Panc1 (cell line): ENCODE data around the gene ADGRB3.

Source experiments
- POLR2AphosphoS5 ChIP-seq: IDR thresholded peaks from 2 replicates; pipeline ENCODE4 v1.6.1; 2012; ENCODE audit warnings: mild to moderate bottlenecking, low read depth, low read length, moderate library complexity
- SIN3A ChIP-seq: IDR thresholded peaks from 2 replicates; pipeline ENCODE4 v1.6.1; 2012; ENCODE audit warnings: low read depth, mild to moderate bottlenecking, low read length, moderate library complexity, borderline replicate concordance; ENCODE audit not compliant: insufficient read depth
- TCF7L2 ChIP-seq: IDR thresholded peaks from 2 replicates; pipeline ENCODE4 v1.6.1; 2011; ENCODE audit warnings: mild to moderate bottlenecking, low read depth, low read length, inconsistent platforms
- TF ChIP-seq, protein P1 (sequence below): fragments of 450-650 bp; IDR thresholded peaks from 2 replicates; pipeline ENCODE4 v1.5.1; 2017; ENCODE audit warnings: mild to moderate bottlenecking
- TF ChIP-seq, protein P2 (sequence below), 2 experiments: IDR thresholded peaks; 2 replicates each; pipeline ENCODE4 v1.6.1; 2011 to 2012; ENCODE audit warnings: low read depth in 2 of 2, control low read depth in 1 of 2, low read length in 1 of 2, mild to moderate bottlenecking in 1 of 2, moderate library complexity in 1 of 2; ENCODE audit not compliant: insufficient read depth in 1 of 2

DNA sequence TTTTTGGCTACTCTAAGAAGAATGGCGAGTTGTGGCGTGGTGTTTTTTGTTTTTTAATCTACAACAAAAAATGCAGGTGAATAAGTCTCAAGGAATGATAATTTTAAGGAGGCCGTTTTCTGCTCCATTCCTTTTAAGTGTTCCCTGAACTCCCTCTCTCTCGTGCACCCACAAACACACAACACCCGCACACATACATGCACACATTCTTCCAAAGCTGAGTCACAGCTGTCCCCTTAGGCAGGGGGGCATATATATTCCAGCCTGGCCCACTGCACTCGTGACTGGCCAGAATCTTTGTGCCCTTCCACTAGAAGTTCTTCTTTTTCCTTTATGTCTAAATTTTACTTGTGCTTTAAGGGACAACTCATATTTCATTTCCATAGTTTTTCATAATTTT lies 756.0 kb downstream of the ADGRB3 start:
- TF ChIP-seq, protein P1, sequence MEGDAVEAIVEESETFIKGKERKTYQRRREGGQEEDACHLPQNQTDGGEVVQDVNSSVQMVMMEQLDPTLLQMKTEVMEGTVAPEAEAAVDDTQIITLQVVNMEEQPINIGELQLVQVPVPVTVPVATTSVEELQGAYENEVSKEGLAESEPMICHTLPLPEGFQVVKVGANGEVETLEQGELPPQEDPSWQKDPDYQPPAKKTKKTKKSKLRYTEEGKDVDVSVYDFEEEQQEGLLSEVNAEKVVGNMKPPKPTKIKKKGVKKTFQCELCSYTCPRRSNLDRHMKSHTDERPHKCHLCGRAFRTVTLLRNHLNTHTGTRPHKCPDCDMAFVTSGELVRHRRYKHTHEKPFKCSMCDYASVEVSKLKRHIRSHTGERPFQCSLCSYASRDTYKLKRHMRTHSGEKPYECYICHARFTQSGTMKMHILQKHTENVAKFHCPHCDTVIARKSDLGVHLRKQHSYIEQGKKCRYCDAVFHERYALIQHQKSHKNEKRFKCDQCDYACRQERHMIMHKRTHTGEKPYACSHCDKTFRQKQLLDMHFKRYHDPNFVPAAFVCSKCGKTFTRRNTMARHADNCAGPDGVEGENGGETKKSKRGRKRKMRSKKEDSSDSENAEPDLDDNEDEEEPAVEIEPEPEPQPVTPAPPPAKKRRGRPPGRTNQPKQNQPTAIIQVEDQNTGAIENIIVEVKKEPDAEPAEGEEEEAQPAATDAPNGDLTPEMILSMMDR, result no peak
- TF ChIP-seq SIN3A (no peak), POLR2AphosphoS5 (no peak), TCF7L2 (no peak)
- TF ChIP-seq, protein P2, sequence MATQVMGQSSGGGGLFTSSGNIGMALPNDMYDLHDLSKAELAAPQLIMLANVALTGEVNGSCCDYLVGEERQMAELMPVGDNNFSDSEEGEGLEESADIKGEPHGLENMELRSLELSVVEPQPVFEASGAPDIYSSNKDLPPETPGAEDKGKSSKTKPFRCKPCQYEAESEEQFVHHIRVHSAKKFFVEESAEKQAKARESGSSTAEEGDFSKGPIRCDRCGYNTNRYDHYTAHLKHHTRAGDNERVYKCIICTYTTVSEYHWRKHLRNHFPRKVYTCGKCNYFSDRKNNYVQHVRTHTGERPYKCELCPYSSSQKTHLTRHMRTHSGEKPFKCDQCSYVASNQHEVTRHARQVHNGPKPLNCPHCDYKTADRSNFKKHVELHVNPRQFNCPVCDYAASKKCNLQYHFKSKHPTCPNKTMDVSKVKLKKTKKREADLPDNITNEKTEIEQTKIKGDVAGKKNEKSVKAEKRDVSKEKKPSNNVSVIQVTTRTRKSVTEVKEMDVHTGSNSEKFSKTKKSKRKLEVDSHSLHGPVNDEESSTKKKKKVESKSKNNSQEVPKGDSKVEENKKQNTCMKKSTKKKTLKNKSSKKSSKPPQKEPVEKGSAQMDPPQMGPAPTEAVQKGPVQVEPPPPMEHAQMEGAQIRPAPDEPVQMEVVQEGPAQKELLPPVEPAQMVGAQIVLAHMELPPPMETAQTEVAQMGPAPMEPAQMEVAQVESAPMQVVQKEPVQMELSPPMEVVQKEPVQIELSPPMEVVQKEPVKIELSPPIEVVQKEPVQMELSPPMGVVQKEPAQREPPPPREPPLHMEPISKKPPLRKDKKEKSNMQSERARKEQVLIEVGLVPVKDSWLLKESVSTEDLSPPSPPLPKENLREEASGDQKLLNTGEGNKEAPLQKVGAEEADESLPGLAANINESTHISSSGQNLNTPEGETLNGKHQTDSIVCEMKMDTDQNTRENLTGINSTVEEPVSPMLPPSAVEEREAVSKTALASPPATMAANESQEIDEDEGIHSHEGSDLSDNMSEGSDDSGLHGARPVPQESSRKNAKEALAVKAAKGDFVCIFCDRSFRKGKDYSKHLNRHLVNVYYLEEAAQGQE (IDR thresholded peaks at IDR 0.05; ENCODE audit: insufficient read depth in 1 of 2, low read depth in 2 of 2, low read length in 1 of 2), result no peak
